HCT116 (cell line): Measurements from ENCODE around the gene CNTN5. TPM values are rescaled to one million over a fixed set of nuclear protein-coding genes. Genes with fewer than 3 reads are reported as not detected.

Experiments
- ATAC-seq: fragments of 200-7000 bp; cut with Tn5 transposase; 2 replicates; pipeline ENCODE4 v1.9.1; 2020; ENCODE audit warnings: mild to moderate bottlenecking, moderate library complexity
- BruUV-seq: library from RNA; stranded (reverse); fragments of 400-500 nt; replicated peaks from 2 replicates; lab custom pipeline; 2021; lab: Mats Ljungman, UMichigan
- CTCF ChIA-PET: fragments of 300-600 bp; sonication (Branson Sonifier 250); formaldehyde crosslinking; loops from one replicate; lab custom pipeline; 2021; ENCODE audit warnings: antibody characterized with exemption; lab: Charles Lee
- POLR2A ChIA-PET: fragments of 300-600, 350-600 bp; sonication (Branson Sonifier 250); formaldehyde crosslinking; loops from one replicate; lab custom pipeline; 2021; ENCODE audit warnings: antibody characterized with exemption; lab: Charles Lee
- RAD21 ChIA-PET, 2 experiments: fragments of 300-600 bp; sonication (Branson Sonifier 250); formaldehyde crosslinking; loops; one replicate each; lab custom pipeline; 2023; ENCODE audit warnings: low total read pairs in 2 of 2; ENCODE audit not compliant: uncharacterized antibody in 2 of 2, unreplicated experiment in 2 of 2, low non-redundant PET in 1 of 2; lab: Charles Lee
- DNase-seq: peaks from one replicate; pipeline ENCODE4 v3.0.0-alpha.2; 2010; ENCODE audit warnings: low read depth, low spot score
- H2AFZ ChIP-seq: fragments of 200-600 bp; shearing (Covaris generic), sonication (generic); 2 replicates; pipeline ENCODE4 v1.6.1; 2017; ENCODE audit warnings: low read depth, mixed run types, mixed read lengths, antibody characterized with exemption, low read length; ENCODE audit not compliant: poor library complexity, severe bottlenecking
- H3K27ac ChIP-seq: 2 replicates; pipeline ENCODE4 v1.5.1; 2012; ENCODE audit warnings: low read depth, low read length
- H3K27me3 ChIP-seq: fragments of 200-600 bp; sonication (generic); 2 replicates; pipeline ENCODE4 v1.6.1; 2016; ENCODE audit warnings: mixed run types, low read length, mixed read lengths; ENCODE audit not compliant: insufficient read depth
- H3K36me3 ChIP-seq, 2 experiments: fragments of 200-500 bp in 1 of 2; fragments of 200-600 bp in 1 of 2; sonication (Bioruptor generic) in 1 of 2; sonication (generic) in 1 of 2; 2 replicates each; pipeline versions ENCODE4 v1.5.1 to v1.6.1; 2014 to 2016; ENCODE audit warnings: low read length in 2 of 2, inconsistent platforms in 1 of 2, mixed read lengths in 1 of 2, mixed run types in 1 of 2; ENCODE audit not compliant: insufficient read depth in 2 of 2, control insufficient read depth in 1 of 2
- H3K4me1 ChIP-seq, 2 experiments: fragments of 200-600 bp in 1 of 2; sonication (generic) in 1 of 2; 2 replicates each; pipeline versions ENCODE4 v1.5.1 to v1.6.1; 2012 to 2017; ENCODE audit warnings: low read length in 2 of 2, inconsistent platforms in 1 of 2, mild to moderate bottlenecking in 1 of 2, mixed read lengths in 1 of 2, mixed run types in 1 of 2, moderate library complexity in 1 of 2; ENCODE audit not compliant: insufficient read depth in 2 of 2, control insufficient read depth in 1 of 2
- H3K4me2 ChIP-seq: fragments of 200-600 bp; sonication (generic); 2 replicates; pipeline ENCODE4 v1.6.1; 2017; ENCODE audit warnings: mixed run types, low read length, mixed read lengths
- H3K4me3 ChIP-seq, 2 experiments: fragments of 200-600 bp in 1 of 2; sonication (generic) in 1 of 2; replicated peaks in 1 of 2; 2 replicates each; pipeline ENCODE4 v1.5.1; 2011 to 2016; ENCODE audit warnings: low read length in 2 of 2, control low read depth in 1 of 2, low read depth in 1 of 2, mild to moderate bottlenecking in 1 of 2, mixed read lengths in 1 of 2, mixed run types in 1 of 2
- H3K79me2 ChIP-seq: fragments of 200-600 bp; sonication (generic); 2 replicates; pipeline ENCODE4 v1.6.1; 2017; ENCODE audit warnings: mild to moderate bottlenecking, mixed run types, low read length, moderate library complexity, mixed read lengths; ENCODE audit not compliant: insufficient read depth
- H3K9ac ChIP-seq: fragments of 200-600 bp; sonication (generic); 2 replicates; pipeline ENCODE4 v1.6.1; 2016; ENCODE audit warnings: low read length, mixed read lengths
- H3K9me2 ChIP-seq: fragments of 200-600 bp; sonication (generic), shearing (Covaris generic); 2 replicates; pipeline ENCODE4 v1.6.1; 2017; ENCODE audit warnings: mixed run types, mild to moderate bottlenecking, moderate library complexity; ENCODE audit not compliant: insufficient read depth
- H3K9me3 ChIP-seq, 2 experiments: fragments of 200-500 bp in 1 of 2; fragments of 200-600 bp in 1 of 2; sonication (Bioruptor generic) in 1 of 2; sonication (generic) in 1 of 2; 2 replicates each; pipeline ENCODE4 v1.6.1; 2014 to 2017; ENCODE audit warnings: low read length in 2 of 2, mixed read lengths in 2 of 2, inconsistent platforms in 1 of 2, low read depth in 1 of 2, mild to moderate bottlenecking in 1 of 2, mixed run types in 1 of 2, moderate library complexity in 1 of 2; ENCODE audit not compliant: control insufficient read depth in 1 of 2, insufficient read depth in 1 of 2
- H4K20me1 ChIP-seq: fragments of 200-600 bp; sonication (generic), shearing (Covaris generic); 2 replicates; pipeline ENCODE4 v1.6.1; 2017; ENCODE audit warnings: mixed run types, mild to moderate bottlenecking, moderate library complexity; ENCODE audit not compliant: insufficient read depth
- CTCF ChIP-seq, 3 experiments: fragments of 200-600 bp in 1 of 3; sonication (generic) in 1 of 3; IDR thresholded peaks in 2 of 3; conservative IDR thresholded peaks in 1 of 3; 2 replicates each; pipeline ENCODE4 v1.5.1; 2012 to 2017; ENCODE audit warnings: low read depth in 2 of 3, low read length in 2 of 3, antibody characterized with exemption in 1 of 3, borderline replicate concordance in 1 of 3, control low read depth in 1 of 3, mild to moderate bottlenecking in 1 of 3, mixed read lengths in 1 of 3, mixed run types in 1 of 3, moderate library complexity in 1 of 3; ENCODE audit not compliant: insufficient read depth in 1 of 3
- POLR2A ChIP-seq: IDR thresholded peaks from 2 replicates; pipeline ENCODE4 v1.7.0; 2011; ENCODE audit warnings: borderline replicate concordance; ENCODE audit not compliant: insufficient read depth, insufficient read length; ENCODE audit errors: extremely low read depth
- RAD21 ChIP-seq: IDR thresholded peaks from 2 replicates; pipeline ENCODE4 v1.6.1; 2012; ENCODE audit warnings: low read depth, mild to moderate bottlenecking
- SP1 ChIP-seq: IDR thresholded peaks from 2 replicates; pipeline ENCODE4 v1.6.1; 2012; ENCODE audit warnings: low read depth
- ZFX ChIP-seq: fragments of 450-650 bp; IDR thresholded peaks from 2 replicates; pipeline ENCODE4 v1.6.1; 2017
- ZNF274 ChIP-seq: fragments of 200-500 bp; sonication (Bioruptor generic); IDR thresholded peaks from 2 replicates; pipeline ENCODE4 v1.6.1; 2014; ENCODE audit warnings: mild to moderate bottlenecking, low read depth, low read length, inconsistent platforms
- intact Hi-C: fragments of 100-400 bp; cut with micrococcal nuclease; formaldehyde crosslinking; loops from 2 replicates; pipeline ENCODE4 v1.10.0; 2022
- total RNA-seq: library from RNA; stranded (reverse); gene quantifications from one replicate; pipeline ENCODE4 v1.2.1, GENCODE V29; 2021; ENCODE audit not compliant: unreplicated experiment
- TF ChIP-seq, protein P1 (sequence below): IDR thresholded peaks from 2 replicates; pipeline ENCODE4 v1.6.1; 2012; ENCODE audit warnings: low read depth

CNTN5 gene
- total RNA-seq, 1 experiment from 2014 or later, result not detected

DNA sequence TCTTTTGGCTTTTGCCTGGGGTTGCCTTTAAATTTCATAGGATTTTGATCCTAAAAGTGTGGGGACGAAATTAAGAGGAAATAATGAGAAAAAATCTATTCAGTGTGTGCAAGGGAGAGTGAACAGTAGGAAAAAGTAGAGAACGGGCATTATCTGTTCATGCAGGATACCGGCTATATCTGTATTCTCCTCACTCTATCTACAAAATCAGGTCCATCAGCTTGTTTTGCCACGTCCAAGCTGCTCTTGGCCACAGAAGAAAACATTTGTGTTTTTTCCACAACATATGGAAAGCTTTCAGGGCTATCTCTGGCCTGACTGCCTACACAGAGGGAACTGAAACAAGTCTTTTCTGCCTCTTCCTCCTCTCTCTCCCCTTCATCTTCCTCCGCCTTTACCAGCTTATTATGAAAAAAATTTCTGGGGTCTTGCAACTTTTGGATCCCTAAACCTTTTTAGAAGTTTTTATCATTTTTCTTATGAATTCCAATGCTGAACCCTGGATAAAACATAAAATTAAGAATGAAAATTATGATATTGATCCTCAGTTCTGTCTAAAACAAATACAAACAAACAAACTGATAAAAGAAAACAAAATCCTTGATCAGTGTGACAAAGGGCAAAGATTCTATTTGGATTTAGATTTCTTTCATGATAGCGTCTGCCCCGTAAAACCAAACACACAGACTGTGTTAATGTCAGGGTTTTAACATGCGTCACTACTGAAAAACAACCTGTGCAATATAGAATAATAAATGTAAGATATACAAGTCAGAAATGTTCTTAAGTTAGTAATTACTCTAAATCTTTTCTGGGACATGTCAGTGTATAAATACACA, 219.7 kb downstream of the CNTN5 start:
- H2AFZ ChIP-seq, result no peak overlapping the region
- peaks cover 0 to 8% of the 10 kb centered on the region in 2 experiments; a peak in 2 of 4 replicates for H3K9me3 ChIP-seq
- RAD21 ChIA-PET, result no interaction called here
- ATAC-seq (no peak), DNase-seq (no peak)
- H3K9me2 ChIP-seq, result no peaks in the 10 kb centered on the region
- no peak overlapping the region for H3K4me2 ChIP-seq
- no peak overlapping the region for H3K27ac ChIP-seq
- H3K36me3 ChIP-seq, result no peaks in the 10 kb centered on the region
- POLR2A ChIA-PET, result no interaction called here
- CTCF ChIA-PET, result no interaction called here
- H4K20me1 ChIP-seq, result no peaks in the 10 kb centered on the region
- no peaks in the 10 kb centered on the region for H3K79me2 ChIP-seq
- no TSS peak for BruUV-seq
- TF ChIP-seq, protein P1, sequence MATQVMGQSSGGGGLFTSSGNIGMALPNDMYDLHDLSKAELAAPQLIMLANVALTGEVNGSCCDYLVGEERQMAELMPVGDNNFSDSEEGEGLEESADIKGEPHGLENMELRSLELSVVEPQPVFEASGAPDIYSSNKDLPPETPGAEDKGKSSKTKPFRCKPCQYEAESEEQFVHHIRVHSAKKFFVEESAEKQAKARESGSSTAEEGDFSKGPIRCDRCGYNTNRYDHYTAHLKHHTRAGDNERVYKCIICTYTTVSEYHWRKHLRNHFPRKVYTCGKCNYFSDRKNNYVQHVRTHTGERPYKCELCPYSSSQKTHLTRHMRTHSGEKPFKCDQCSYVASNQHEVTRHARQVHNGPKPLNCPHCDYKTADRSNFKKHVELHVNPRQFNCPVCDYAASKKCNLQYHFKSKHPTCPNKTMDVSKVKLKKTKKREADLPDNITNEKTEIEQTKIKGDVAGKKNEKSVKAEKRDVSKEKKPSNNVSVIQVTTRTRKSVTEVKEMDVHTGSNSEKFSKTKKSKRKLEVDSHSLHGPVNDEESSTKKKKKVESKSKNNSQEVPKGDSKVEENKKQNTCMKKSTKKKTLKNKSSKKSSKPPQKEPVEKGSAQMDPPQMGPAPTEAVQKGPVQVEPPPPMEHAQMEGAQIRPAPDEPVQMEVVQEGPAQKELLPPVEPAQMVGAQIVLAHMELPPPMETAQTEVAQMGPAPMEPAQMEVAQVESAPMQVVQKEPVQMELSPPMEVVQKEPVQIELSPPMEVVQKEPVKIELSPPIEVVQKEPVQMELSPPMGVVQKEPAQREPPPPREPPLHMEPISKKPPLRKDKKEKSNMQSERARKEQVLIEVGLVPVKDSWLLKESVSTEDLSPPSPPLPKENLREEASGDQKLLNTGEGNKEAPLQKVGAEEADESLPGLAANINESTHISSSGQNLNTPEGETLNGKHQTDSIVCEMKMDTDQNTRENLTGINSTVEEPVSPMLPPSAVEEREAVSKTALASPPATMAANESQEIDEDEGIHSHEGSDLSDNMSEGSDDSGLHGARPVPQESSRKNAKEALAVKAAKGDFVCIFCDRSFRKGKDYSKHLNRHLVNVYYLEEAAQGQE, result no peak
- TF ChIP-seq POLR2A (no peak), SP1 (no peak), RAD21 (no peak), ZFX (no peak), ZNF274 (no peak), CTCF (IDR thresholded peaks at IDR 0.05 in 2 of 3, conservative IDR thresholded peaks at IDR 0.05 in 1 of 3; ENCODE audit: borderline replicate concordance in 1 of 3, insufficient read depth in 1 of 3, low read depth in 2 of 3, low read length in 2 of 3) (no peak)
- H3K4me3 ChIP-seq, result no peak overlapping the region
- no peaks in the 10 kb centered on the region for H3K4me1 ChIP-seq
- intact Hi-C loops, result no loop called here
- H3K27me3 ChIP-seq, result no peaks in the 10 kb centered on the region
- no peak overlapping the region for H3K9ac ChIP-seq
